GM08714 (cell line): Measurements from ENCODE around the gene TEDDM1.
"Not testable (repeated sequence)": the region's sequence is repeated elsewhere in the genome, so short reads cannot be mapped to it uniquely, and the experiment has no call there.

Source experiments
- H3K4me3 ChIP-seq: fragments of 200-500 bp; sonication (Bioruptor generic); 2 replicates; pipeline ENCODE4 v1.5.1; 2014; ENCODE audit warnings: mild to moderate bottlenecking, low read length, inconsistent platforms
- ZNF274 ChIP-seq: IDR thresholded peaks from 2 replicates; pipeline ENCODE4 v1.6.1; 2012; ENCODE audit warnings: mild to moderate bottlenecking, low read depth, low read length

TEDDM1 gene, protein sequence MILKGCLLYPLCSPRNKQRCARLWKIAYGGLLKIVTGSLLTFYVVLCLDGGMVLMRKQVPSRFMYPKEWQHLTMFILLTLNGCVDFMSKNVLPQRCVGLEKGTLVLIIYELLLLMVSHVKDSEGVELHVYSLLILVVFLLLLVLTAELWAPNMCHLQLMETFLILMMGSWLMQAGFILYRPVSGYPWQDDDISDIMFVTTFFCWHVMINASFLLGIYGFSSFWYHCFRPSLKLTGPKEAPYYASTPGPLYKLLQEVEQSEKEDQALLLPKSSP

GRCh38 chr1:182400567-182400966 is at the start of gene TEDDM1:
TSS of gene TEDDM1 (minus strand) at chr1:182400667. CDS start at chr1:182400485, 182 bp downstream.
- H3K4me3 ChIP-seq: no peak within 1 kb of the TSS

GRCh38 chr1:182450087-182450486 is 49.6 kb upstream of the TEDDM1 start, which contains the start of gene RGSL1:
TSS of gene RGSL1 (plus strand) at chr1:182450146. CDS start at chr1:182450166, 20 bp downstream.
- no peak for TF ChIP-seq ZNF274
- no peak within 1 kb of the TSS for H3K4me3 ChIP-seq

More at GRCh38 chr1:182400567-182400966, at the start of gene TEDDM1:
- TF ChIP-seq ZNF274: no peak

GRCh38 chr1:182447660-182448059 is 47.2 kb upstream of the TEDDM1 start:
- no peak for TF ChIP-seq ZNF274
- H3K4me3 ChIP-seq: no peak overlapping the region

DNA sequence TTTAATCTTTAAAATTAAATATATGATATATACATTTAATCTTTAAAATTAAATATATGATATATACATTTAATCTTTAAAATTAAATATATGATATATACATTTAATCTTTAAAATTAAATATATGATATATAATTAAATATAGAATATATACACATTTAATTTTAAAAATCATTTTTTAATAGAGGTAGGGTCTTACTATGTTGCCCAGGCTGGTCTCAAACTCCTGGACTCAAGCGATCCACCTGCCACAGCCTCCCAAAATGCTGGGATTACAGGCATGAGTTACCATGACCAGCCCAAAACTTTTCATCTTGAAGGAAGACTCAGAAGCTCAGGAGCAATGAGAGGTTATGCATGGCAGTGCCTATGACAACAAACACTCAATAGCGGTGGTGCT is 46.7 kb upstream of the TEDDM1 start:
- H3K4me3 ChIP-seq: not testable (repeated sequence)

GRCh38 chr1:182446033-182446669 is 45.7 kb upstream of the TEDDM1 start:
- no peak overlapping the region for H3K4me3 ChIP-seq
- no peak for TF ChIP-seq ZNF274

GRCh38 chr1:182444497-182444896 is 44.0 kb upstream of the TEDDM1 start:
- TF ChIP-seq ZNF274: no peak
- no peak overlapping the region for H3K4me3 ChIP-seq

GRCh38 chr1:182442333-182442732 is 41.9 kb upstream of the TEDDM1 start:
- no peak overlapping the region for H3K4me3 ChIP-seq
- TF ChIP-seq ZNF274: no peak

DNA sequence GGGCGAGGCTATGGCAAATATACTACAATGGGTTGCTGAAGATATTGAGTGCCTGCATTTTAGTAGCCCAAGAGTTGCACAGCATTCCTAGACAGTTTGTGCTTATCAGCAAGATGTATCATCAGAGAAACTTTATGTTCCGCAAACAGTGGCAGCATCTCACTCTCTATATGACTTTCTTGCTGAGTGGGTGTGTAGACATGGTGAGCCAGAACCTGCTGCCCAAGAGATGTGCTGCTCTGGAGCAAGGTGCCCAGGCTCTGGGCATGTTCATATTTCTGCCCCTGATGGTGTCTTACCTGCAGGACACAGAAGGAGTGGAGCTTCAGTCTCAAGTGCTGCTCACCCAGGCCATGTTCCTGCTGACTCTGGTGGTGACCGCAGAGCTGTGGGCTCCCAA is 41.3 kb upstream of the TEDDM1 start:
- no peak for TF ChIP-seq ZNF274
- H3K4me3 ChIP-seq: no peak overlapping the region

DNA sequence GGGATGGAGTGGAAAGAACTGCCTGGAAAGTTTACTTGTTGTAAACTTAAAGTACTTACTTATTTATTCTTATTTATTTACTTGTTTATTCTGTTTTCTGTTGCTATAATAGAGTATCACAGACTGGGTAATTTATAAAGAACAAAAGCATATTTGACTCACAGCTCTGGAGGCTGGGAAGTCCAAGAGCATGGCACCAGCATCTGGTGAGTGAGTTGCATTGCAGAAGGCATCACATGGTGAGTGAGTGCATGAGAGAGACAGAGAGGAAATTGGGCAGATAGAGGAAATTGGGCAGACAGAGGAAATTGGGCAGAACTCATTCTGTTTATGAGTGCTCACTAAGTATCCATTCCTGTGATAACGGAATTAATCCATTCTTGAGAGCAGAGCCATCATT is 37.9 kb upstream of the TEDDM1 start:
- TF ChIP-seq ZNF274: no peak
- H3K4me3 ChIP-seq: no peak overlapping the region

DNA sequence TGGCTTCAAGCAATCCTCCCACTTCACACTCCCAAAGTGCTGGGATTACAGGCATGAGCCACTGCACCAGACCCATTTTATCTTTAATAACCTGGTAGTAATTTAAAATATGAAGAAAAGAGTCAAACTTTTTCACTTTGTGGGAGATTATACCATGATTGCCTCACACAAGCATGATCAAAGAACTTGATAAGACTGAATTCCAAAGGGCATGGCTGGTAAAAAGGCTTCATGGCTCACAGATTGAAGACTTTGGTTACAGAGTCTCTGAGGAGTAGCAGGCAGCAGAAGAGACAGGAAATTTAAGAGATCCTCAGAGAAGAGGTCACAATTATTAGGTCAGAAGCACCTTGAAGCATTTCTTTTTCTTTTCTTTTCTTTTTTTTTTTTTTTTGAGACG is 33.1 kb upstream of the TEDDM1 start:
- TF ChIP-seq ZNF274: no peak
- H3K4me3 ChIP-seq: no peak overlapping the region

- no peak overlapping the region for H3K4me3 ChIP-seq
- TF ChIP-seq ZNF274: no peak
Measured at GRCh38 chr1:182431278-182431677, 30.8 kb upstream of the TEDDM1 start.

GRCh38 chr1:182430263-182431068 is 30.0 kb upstream of the TEDDM1 start:
- TF ChIP-seq ZNF274: no peak
- no peak overlapping the region for H3K4me3 ChIP-seq

DNA sequence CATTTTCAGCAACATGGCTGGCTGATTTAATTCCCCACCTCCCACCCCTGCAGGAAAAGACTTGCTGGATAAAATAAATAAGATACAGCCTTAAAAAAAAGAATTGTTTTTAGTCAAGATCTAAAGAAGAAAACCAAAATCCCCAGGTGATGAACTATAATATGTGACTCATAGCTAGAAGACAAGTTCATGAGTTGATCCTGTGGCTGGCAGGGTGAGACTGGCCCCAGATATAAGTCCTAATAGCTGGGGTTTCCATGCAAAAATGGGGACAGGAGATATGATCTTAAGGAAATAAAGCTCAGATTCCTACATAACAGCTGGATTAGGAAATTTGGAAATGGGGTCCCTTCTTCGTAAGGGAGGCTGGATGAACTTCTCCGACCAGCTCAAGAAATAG is 27.6 kb upstream of the TEDDM1 start:
- H3K4me3 ChIP-seq: no peak overlapping the region
- TF ChIP-seq ZNF274: no peak

DNA sequence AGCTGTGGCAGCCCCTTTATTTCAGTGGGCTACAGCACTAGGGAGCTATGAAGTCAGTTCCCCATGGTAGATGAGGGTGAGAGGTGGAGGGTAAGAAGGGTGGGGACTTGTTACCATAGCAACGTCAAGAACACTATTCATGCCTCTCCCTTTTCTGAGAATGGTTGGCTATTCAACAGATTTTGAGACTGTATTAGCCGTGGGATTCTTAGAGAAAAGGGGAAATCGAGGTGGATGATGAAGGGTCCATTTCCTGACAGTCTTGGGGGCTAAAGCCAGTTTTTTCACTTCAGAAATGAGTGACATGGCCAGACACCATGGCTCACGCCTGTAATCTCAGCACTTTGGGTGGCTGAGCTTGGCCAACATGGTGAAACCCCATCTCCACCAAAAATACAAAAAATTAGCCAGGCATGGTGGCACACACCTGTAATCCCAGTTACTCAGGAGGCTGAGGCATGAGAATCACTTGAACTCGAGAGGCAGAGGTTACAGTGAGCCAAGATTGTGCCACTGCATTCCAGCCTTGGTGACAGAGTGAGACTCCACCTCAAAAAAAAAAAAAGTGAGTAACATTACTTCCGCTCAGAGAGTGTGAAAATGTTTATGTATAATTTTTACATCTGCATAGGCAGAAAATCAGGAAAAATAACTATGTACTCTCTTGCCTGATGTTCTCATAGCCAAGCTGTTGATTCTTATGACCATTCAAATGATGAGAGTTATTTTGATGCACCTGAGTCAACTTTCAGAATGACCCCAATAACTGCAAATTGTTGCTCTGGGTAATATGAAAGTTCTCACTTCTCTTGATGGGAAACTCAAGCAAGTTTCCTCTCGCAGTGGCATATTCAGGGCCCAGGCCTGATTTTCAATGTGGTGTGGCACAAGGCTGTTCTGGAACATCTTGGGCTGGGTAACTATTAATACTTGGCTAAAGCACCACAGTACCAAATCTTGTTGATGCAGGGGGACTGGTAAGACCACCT is 26.3 kb upstream of the TEDDM1 start:
- no peak overlapping the region for H3K4me3 ChIP-seq
- TF ChIP-seq ZNF274: no peak
